HepG2 (cell line): ENCODE measurements around the gene CGGBP1. TPM values are rescaled to one million over a fixed set of nuclear protein-coding genes. Genes with fewer than 3 reads are reported as not detected.

ENCODE experiments used
- CCAR2 ChIP-seq: fragments of 200-400 bp; formaldehyde crosslinking; optimal IDR thresholded peaks from 2 replicates; pipeline ENCODE3; 2018; ENCODE audit warnings: low read depth, mild to moderate bottlenecking, low read length, moderate library complexity
- EZH2 ChIP-seq: conservative IDR thresholded peaks from 2 replicates; pipeline ENCODE4 v1.6.1; 2012; ENCODE audit warnings: mild to moderate bottlenecking, low read depth, low read length, moderate library complexity
- GTF2F1 ChIP-seq: fragments of 150-350 bp; IDR thresholded peaks from 2 replicates; pipeline ENCODE4 v1.6.1; 2014; ENCODE audit warnings: low read length
- HOXD1 ChIP-seq: sonication (generic); formaldehyde crosslinking; IDR thresholded peaks from 2 replicates; pipeline ENCODE4 v1.5.0; 2020; ENCODE audit warnings: missing genetic modification reagents
- NPAS2 ChIP-seq: sonication (generic); formaldehyde crosslinking; IDR thresholded peaks from 2 replicates; pipeline ENCODE4 v1.8.0; 2022; ENCODE audit warnings: mild to moderate bottlenecking, missing genetic modification reagents, borderline replicate concordance
- RXRA ChIP-seq: sonication (generic); formaldehyde crosslinking; IDR thresholded peaks from 2 replicates; pipeline ENCODE4 v1.5.1; 2020; ENCODE audit warnings: missing genetic modification reagents
- SAFB2 ChIP-seq: sonication (generic); formaldehyde crosslinking; IDR thresholded peaks from 2 replicates; pipeline ENCODE4 v1.5.1; 2020; ENCODE audit warnings: missing genetic modification reagents, low read depth, mild to moderate bottlenecking, borderline replicate concordance
- SOX5 ChIP-seq: IDR thresholded peaks from 2 replicates; pipeline ENCODE4 v1.6.1; 2016; ENCODE audit warnings: borderline replicate concordance
- TCF12 ChIP-seq, 2 experiments: fragments of 450-650 bp in 1 of 2; sonication (generic) in 1 of 2; formaldehyde crosslinking in 1 of 2; IDR thresholded peaks; 2 replicates each; pipeline versions ENCODE4 v1.6.1 to v1.8.0; 2017 to 2022; ENCODE audit warnings: antibody characterized with exemption in 1 of 2, mild to moderate bottlenecking in 1 of 2, missing genetic modification reagents in 1 of 2, moderate library complexity in 1 of 2
- ZFP36L1 ChIP-seq: sonication (generic); formaldehyde crosslinking; IDR thresholded peaks from 2 replicates; pipeline ENCODE4 v1.8.0; 2022; ENCODE audit warnings: mild to moderate bottlenecking, missing genetic modification reagents, moderate library complexity
- ZNF33B ChIP-seq: sonication (generic); formaldehyde crosslinking; IDR thresholded peaks from 2 replicates; pipeline ENCODE4 v1.5.1; 2020; ENCODE audit warnings: mild to moderate bottlenecking, missing genetic modification reagents
- ZNF564 ChIP-seq: sonication (generic); formaldehyde crosslinking; IDR thresholded peaks from 2 replicates; pipeline ENCODE4 v1.8.1; 2023; ENCODE audit warnings: mild to moderate bottlenecking, missing genetic modification reagents
- ZNF678 ChIP-seq: sonication (generic); formaldehyde crosslinking; IDR thresholded peaks from 2 replicates; pipeline ENCODE4 v1.4.0; 2020; ENCODE audit warnings: mild to moderate bottlenecking, missing genetic modification reagents
- ZNF773 ChIP-seq: sonication (generic); formaldehyde crosslinking; IDR thresholded peaks from 2 replicates; pipeline ENCODE4 v1.4.0; 2020; ENCODE audit warnings: missing genetic modification reagents, borderline replicate concordance
- polyA plus RNA-seq, 8 experiments: library from polyadenylated mRNA; depleted of rRNA in 3 of 8; stranded (reverse) in 7 of 8; unstranded in 1 of 8; fragments of >200 nt; fragmentation: Illumina TruSeq in 4 of 8; extraction: Trizol in 4 of 8; gene quantifications; 2 replicates each; pipeline versions ENCODE4 v1.2.1 to v1.2.3, GENCODE V29; 2011 to 2016; ENCODE audit warnings: low read depth in 4 of 8, missing spikeins in 1 of 8, mixed read lengths in 1 of 8; ENCODE audit not compliant: insufficient read depth in 1 of 8
- total RNA-seq, 5 experiments: library from RNA; depleted of rRNA; stranded (reverse); fragments of >200 nt; fragmentation: Illumina TruSeq; extraction: Trizol; gene quantifications; 2 replicates each; pipeline ENCODE4 v1.2.3, GENCODE V29; 2016; ENCODE audit warnings: low read depth in 1 of 5
- TF ChIP-seq, protein P1 (sequence below), 2 experiments: sonication (generic) in 1 of 2; formaldehyde crosslinking in 1 of 2; IDR thresholded peaks; 2 replicates each; pipeline versions ENCODE4 v1.4.0 to v1.6.1; 2018 to 2020; ENCODE audit warnings: missing genetic modification reagents in 2 of 2, borderline replicate concordance in 1 of 2, low read depth in 1 of 2, mild to moderate bottlenecking in 1 of 2, missing biosample characterization in 1 of 2
- TF ChIP-seq, protein P2 (sequence below): sonication (generic); formaldehyde crosslinking; IDR thresholded peaks from 2 replicates; pipeline ENCODE4 v1.4.0; 2020; ENCODE audit warnings: missing genetic modification reagents
- TF ChIP-seq, protein P3 (sequence below): IDR thresholded peaks from 2 replicates; pipeline ENCODE4 v1.6.1; 2016; ENCODE audit warnings: missing biosample characterization, missing genetic modification reagents, low read depth
- TF ChIP-seq, protein P4 (sequence below): sonication (generic); formaldehyde crosslinking; IDR thresholded peaks from 2 replicates; pipeline ENCODE4 v1.5.0; 2020; ENCODE audit warnings: mild to moderate bottlenecking, missing genetic modification reagents, moderate library complexity
- TF ChIP-seq, protein P5 (sequence below): IDR thresholded peaks from 2 replicates; pipeline ENCODE4 v1.6.1; 2012; ENCODE audit warnings: low read depth, low read length, improper control_type of control experiment

Gene CGGBP1
- total and polyA plus RNA-seq, 2 of the 13 experiments (the other 11 are each of a cell fraction or from before 2014, with no cell fraction given) = 38.9 to 47.0 TPM

DNA sequence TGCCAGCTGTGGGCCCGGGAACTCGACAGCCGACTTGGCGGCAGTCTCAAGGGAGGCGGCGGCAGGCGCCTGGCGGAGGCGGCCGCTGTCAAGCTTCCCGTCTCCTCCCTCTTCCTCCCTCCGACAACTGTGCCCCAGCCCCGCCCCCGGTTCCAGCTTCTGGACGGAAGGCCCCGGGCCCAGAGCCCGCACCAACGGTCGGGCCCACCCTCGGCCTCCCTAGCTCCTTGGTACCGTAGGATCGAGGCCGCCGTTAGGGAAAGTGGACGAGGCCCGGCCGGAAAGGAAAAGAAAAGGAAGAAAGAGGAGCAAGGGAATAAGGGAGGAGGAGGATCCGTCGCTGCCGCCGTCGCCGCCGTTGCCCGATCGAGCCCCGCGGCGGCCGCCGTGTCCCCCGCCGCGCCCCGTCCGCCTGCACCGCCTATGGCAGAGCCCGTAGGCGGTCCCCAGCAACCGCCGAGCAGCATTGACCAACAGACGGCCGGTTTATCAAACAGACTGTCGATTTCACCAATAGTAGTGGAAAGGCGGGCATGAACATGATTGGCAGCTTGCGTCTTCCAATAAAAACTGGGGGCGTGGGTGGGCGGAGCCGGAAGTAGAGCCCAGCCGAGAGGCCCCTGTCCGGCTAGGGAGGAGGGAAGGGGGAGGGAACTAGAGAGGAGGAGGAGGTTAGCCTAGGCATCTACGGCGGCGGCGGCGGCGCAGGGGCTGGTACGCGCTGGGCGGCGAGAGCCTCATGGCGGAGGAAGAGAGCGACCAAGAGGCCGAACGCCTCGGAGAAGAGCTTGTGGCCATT lies at the start of gene CGGBP1, which contains the start of gene ZNF654 (continued):
- TF ChIP-seq TCF12 (IDR thresholded peaks at IDR 0.05) = no peak
- no peak for TF ChIP-seq TCF12 (CRISPR knock-in tag; IDR thresholded peaks at IDR 0.05)
- TF ChIP-seq, protein P1, sequence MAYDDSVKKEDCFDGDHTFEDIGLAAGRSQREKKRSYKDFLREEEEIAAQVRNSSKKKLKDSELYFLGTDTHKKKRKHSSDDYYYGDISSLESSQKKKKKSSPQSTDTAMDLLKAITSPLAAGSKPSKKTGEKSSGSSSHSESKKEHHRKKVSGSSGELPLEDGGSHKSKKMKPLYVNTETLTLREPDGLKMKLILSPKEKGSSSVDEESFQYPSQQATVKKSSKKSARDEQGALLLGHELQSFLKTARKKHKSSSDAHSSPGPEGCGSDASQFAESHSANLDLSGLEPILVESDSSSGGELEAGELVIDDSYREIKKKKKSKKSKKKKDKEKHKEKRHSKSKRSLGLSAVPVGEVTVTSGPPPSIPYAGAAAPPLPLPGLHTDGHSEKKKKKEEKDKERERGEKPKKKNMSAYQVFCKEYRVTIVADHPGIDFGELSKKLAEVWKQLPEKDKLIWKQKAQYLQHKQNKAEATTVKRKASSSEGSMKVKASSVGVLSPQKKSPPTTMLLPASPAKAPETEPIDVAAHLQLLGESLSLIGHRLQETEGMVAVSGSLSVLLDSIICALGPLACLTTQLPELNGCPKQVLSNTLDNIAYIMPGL (CRISPR knock-in tag; IDR thresholded peaks at IDR 0.05; ENCODE audit: borderline replicate concordance in 1 of 2, low read depth in 1 of 2) = peak; percentile 55 to 65; a peak in 3 of 4 replicates
- no peak for TF ChIP-seq ZNF564 (CRISPR knock-in tag)
- TF ChIP-seq HOXD1 (CRISPR knock-in tag) = peak; percentile 90
- no peak for TF ChIP-seq ZFP36L1 (CRISPR knock-in tag)
- TF ChIP-seq, protein P2, sequence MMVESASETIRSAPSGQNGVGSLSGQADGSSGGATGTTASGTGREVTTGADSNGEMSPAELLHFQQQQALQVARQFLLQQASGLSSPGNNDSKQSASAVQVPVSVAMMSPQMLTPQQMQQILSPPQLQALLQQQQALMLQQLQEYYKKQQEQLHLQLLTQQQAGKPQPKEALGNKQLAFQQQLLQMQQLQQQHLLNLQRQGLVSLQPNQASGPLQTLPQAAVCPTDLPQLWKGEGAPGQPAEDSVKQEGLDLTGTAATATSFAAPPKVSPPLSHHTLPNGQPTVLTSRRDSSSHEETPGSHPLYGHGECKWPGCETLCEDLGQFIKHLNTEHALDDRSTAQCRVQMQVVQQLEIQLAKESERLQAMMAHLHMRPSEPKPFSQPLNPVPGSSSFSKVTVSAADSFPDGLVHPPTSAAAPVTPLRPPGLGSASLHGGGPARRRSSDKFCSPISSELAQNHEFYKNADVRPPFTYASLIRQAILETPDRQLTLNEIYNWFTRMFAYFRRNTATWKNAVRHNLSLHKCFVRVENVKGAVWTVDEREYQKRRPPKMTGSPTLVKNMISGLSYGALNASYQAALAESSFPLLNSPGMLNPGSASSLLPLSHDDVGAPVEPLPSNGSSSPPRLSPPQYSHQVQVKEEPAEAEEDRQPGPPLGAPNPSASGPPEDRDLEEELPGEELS (CRISPR knock-in tag) = peak; percentile 57; the same call in 1 of the 2 replicates
- no peak for TF ChIP-seq SOX5 (CRISPR knock-in tag)
- no peak; the same call in 1 of the 2 replicates for TF ChIP-seq RXRA
- no peak; the same call in 1 of the 2 replicates for TF ChIP-seq ZNF33B (CRISPR knock-in tag)
- no peak; the same call in 1 of the 2 replicates for TF ChIP-seq SAFB2 (CRISPR knock-in tag)
- TF ChIP-seq, protein P3, sequence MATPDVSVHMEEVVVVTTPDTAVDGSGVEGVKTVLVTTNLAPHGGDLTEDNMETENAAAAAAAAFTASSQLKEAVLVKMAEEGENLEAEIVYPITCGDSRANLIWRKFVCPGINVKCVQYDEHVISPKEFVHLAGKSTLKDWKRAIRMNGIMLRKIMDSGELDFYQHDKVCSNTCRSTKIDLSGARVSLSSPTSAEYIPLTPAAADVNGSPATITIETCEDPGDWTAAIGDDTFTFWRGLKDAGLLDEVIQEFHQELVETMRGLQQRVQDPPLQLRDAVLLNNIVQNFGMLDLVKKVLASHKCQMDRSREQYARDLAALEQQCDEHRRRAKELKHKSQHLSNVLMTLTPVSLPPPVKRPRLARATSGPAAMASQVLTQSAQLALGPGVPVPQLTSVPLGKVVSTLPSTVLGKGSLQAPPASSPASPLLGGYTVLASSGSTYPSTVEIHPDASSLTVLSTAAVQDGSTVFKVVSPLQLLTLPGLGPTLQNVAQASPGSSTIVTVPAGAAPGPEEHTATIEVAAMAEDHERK = 0 out of 2 replicates have a peak, but pooled peaks have one; percentile 33
- TF ChIP-seq ZNF773 (CRISPR knock-in tag) = 0 out of 2 replicates have a peak, but pooled peaks have one; percentile 45
- TF ChIP-seq, protein P4, sequence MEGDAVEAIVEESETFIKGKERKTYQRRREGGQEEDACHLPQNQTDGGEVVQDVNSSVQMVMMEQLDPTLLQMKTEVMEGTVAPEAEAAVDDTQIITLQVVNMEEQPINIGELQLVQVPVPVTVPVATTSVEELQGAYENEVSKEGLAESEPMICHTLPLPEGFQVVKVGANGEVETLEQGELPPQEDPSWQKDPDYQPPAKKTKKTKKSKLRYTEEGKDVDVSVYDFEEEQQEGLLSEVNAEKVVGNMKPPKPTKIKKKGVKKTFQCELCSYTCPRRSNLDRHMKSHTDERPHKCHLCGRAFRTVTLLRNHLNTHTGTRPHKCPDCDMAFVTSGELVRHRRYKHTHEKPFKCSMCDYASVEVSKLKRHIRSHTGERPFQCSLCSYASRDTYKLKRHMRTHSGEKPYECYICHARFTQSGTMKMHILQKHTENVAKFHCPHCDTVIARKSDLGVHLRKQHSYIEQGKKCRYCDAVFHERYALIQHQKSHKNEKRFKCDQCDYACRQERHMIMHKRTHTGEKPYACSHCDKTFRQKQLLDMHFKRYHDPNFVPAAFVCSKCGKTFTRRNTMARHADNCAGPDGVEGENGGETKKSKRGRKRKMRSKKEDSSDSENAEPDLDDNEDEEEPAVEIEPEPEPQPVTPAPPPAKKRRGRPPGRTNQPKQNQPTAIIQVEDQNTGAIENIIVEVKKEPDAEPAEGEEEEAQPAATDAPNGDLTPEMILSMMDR (CRISPR knock-in tag) = no peak
- TF ChIP-seq CCAR2 = no peak
- no peak for TF ChIP-seq NPAS2 (CRISPR knock-in tag)
- no peak for TF ChIP-seq ZNF678 (CRISPR knock-in tag)
- TF ChIP-seq, protein P5, sequence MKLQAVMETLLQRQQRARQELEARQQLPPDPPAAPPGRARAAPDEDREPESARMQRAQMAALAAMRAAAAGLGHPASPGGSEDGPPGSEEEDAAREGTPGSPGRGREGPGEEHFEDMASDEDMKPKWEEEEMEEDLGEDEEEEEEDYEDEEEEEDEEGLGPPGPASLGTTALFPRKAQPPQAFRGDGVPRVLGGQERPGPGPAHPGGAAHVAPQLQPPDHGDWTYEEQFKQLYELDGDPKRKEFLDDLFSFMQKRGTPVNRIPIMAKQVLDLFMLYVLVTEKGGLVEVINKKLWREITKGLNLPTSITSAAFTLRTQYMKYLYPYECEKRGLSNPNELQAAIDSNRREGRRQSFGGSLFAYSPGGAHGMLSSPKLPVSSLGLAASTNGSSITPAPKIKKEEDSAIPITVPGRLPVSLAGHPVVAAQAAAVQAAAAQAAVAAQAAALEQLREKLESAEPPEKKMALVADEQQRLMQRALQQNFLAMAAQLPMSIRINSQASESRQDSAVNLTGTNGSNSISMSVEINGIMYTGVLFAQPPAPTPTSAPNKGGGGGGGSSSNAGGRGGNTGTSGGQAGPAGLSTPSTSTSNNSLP = no peak; the same call in 1 of the 2 replicates
- no peak for TF ChIP-seq EZH2
- no peak for TF ChIP-seq GTF2F1
